Renal cortex interstitium (tissue), 11 donors: Measurements from ENCODE around the gene SGPP1. TPM values are rescaled to one million over a fixed set of nuclear protein-coding genes. Genes with fewer than 3 reads are reported as not detected.
"Not testable (repeated sequence)": the region's sequence is repeated elsewhere in the genome, so short reads cannot be mapped to it uniquely, and the experiment has no call there.

ENCODE experiments used
- DNase-seq, 11 donors: peaks; one replicate each; pipeline ENCODE4 v3.0.0-alpha.2; 2013; ENCODE audit warnings: low read depth in 9 of 11, low spot score in 4 of 11; ENCODE audit errors: extremely low read depth in 1 of 11
- polyA plus RNA-seq, 3 donors: library from polyadenylated mRNA; unstranded; fragments of 120-200 nt; gene quantifications; one replicate each; pipeline ENCODE4 v1.2.1, GENCODE V29; 2013; ENCODE audit not compliant: insufficient read length in 3 of 3

SGPP1 gene
- polyA plus RNA-seq, 3 donors, result 24.7 to 42.6 (median 31.7) TPM

- no peak for DNase-seq
These were observed 75.5 kb downstream of the SGPP1 start for GRCh38 chr14:63652406-63652805.

- no peak for DNase-seq
These were observed 77.5 kb downstream of the SGPP1 start for GRCh38 chr14:63650256-63650952.

DNA sequence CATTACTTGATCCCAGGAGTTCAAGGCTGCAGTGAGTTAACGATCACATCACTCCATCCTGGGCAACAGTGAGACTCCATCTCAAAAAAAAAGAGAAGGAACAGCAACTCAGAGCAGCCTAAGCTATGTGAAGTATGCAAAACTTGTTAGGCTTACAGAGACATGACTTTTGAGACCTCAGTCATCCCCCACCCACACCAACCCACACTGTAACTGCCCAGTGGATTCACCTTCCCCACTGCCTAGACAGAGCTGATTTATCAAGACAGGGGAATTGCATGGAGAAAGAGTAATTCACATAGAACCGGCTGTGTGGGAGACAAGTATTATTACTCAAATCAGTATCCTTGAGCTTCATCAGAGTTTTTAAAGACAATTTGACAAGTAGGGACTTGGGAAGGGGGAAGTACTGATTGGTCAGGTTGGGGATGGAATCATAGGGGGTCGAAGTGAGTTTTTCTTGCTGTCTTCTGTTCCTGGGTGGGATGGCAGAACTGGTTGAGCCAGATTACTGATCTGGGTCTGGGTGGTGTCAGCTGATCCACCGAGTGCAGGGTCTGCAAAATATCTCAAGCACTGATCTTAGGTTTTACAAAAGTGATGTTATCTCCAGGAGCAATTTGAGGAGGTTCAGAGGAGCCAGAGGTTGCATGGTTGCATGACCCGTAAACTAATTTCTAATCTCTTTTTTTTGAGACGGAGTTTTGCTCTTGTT is 80.0 kb downstream of the SGPP1 start:
- DNase-seq, result no peak

DNA sequence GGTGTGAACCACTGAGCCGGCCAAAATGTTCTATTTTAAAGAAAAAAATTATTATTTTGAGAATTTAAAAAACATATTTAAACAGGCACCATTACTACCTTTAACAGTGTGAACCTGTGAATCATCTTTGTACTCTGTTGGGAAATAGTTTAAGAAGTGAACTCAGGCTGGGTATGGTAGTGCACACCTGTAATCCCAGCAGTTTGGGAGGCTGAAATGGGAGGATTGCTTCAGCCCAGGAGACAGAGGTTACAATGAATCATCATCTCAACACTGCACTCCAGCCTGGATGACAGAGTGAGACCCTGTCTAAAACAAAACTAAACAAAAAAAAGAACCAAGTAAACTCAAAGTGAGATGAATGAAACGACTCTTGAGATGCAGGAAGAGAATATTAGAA is 83.1 kb downstream of the SGPP1 start:
- DNase-seq, result no peak

- no peak for DNase-seq
These were observed 85.0 kb downstream of the SGPP1 start for GRCh38 chr14:63642656-63643382.

GRCh38 chr14:63642229-63642611 is 85.6 kb downstream of the SGPP1 start:
- DNase-seq, result peak; percentile 87 to 97 (median 94)

GRCh38 chr14:63641473-63642228 is 86.2 kb downstream of the SGPP1 start, which contains the start of gene WDR89:
WDR89 (minus strand) TSS chr14:63641871; CDS start chr14:63599942, 41,929 bp downstream.
- peak; percentile 96 to 99 (median 98) for DNase-seq

DNA sequence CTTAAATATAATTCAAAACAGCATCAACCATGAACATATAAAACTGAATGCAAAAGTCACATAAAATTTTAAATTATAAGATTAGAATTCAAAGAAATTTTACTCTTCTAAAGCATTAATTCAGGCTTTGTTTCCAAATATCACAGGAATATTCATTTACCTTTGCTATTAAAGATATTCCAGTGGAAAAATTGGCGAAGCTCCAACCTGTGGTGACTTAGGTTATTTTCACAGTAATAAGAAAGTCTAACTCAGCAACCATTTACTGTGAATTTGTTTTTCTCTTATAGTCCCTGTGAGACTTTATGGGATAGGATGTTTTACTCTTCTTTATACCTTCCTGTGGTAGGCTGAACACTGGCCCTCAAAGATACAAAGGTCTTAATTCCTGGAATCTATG is 89.4 kb downstream of the SGPP1 start:
- no peak for DNase-seq

- DNase-seq, result not testable (repeated sequence)
These were observed 91.7 kb downstream of the SGPP1 start for GRCh38 chr14:63636094-63636635.

Other genes with a start within 250 kb of the SGPP1 start
- gene PPP2R5E, start 184.7 kb downstream of the SGPP1 start, polyA plus RNA-seq, result 10 to 100 TPM; 35.9 to 43.7 (median 38.8) TPM
- gene WDR89, start 86.2 kb downstream of the SGPP1 start, polyA plus RNA-seq, result 10 to 100 TPM; 20.6 to 27.4 (median 22.5) TPM
- 100 to 1,000 TPM; 113 to 171 (median 131) TPM for gene SYNE2, start 124.9 kb upstream of the SGPP1 start, polyA plus RNA-seq